K562 (cell line): ENCODE results near the gene RNASEH2A. TPM values are rescaled to one million over a fixed set of nuclear protein-coding genes. Genes with fewer than 3 reads are reported as not detected.

Experiments
- CBX2 ChIP-seq: fragments of 200-600 bp; sonication (generic); IDR thresholded peaks from one replicate; pipeline ENCODE4 v1.6.1; 2012; ENCODE audit warnings: mild to moderate bottlenecking, low read length, inconsistent platforms; ENCODE audit not compliant: insufficient read depth, poor library complexity, severe bottlenecking
- COPS2 ChIP-seq: fragments of 450-650 bp; conservative IDR thresholded peaks from 2 replicates; pipeline ENCODE4 v1.6.1; 2016; ENCODE audit warnings: mild to moderate bottlenecking, moderate library complexity
- ZEB2 ChIP-seq: fragments of 450-650 bp; IDR thresholded peaks from 2 replicates; pipeline ENCODE4 v1.6.1; 2016
- ZNF561 ChIP-seq: fragments of 450-650 bp; formaldehyde crosslinking; conservative IDR thresholded peaks from 2 replicates; pipeline ENCODE4 v1.4.0; 2020; ENCODE audit warnings: mild to moderate bottlenecking, moderate library complexity
- ZNF584 ChIP-seq: fragments of 200-800 bp; sonication (Bioruptor generic); IDR thresholded peaks from 2 replicates; pipeline ENCODE4 v1.6.1; 2016; ENCODE audit warnings: low read depth, mild to moderate bottlenecking, missing genetic modification characterization, missing compliant biosample characterization
- polyA plus RNA-seq, 8 experiments: library from polyadenylated mRNA; depleted of rRNA in 4 of 8; stranded (reverse) in 5 of 8; unstranded in 3 of 8; fragments of >200 nt; fragmentation: Nextera tagmentation in 2 of 8; fragmentation: Illumina TruSeq in 1 of 8; extraction: Ambion mirVana in 2 of 8; extraction: Trizol in 1 of 8; gene quantifications; 2 replicates each; pipeline versions ENCODE4 v1.2.1 to v1.2.3, GENCODE V29; 2011 to 2014; ENCODE audit warnings: inconsistent platforms in 1 of 8, missing spikeins in 1 of 8
- total RNA-seq, 7 experiments: library from RNA; depleted of rRNA in 6 of 7; stranded (reverse); fragments of >200 nt in 6 of 7; fragmentation: Illumina TruSeq in 2 of 7; extraction: Trizol in 2 of 7; gene quantifications; 2 replicates each; pipeline versions ENCODE4 v1.2.1 to v1.2.3, GENCODE V29; 2011 to 2021; ENCODE audit warnings: low replicate concordance in 1 of 7
- TF ChIP-seq, protein P1 (sequence below): sonication (generic); formaldehyde crosslinking; IDR thresholded peaks from 2 replicates; pipeline ENCODE4 v1.8.0; 2022; ENCODE audit warnings: mild to moderate bottlenecking, missing genetic modification reagents
- TF ChIP-seq, protein P2 (sequence below), 2 experiments: fragments of 450-650 bp in 1 of 2; sonication (generic) in 1 of 2; formaldehyde crosslinking in 1 of 2; IDR thresholded peaks in 1 of 2; conservative IDR thresholded peaks in 1 of 2; 2 replicates each; pipeline versions ENCODE4 v1.6.1 to v1.8.1; 2016 to 2023; ENCODE audit warnings: mild to moderate bottlenecking in 2 of 2, moderate library complexity in 2 of 2, inconsistent platforms in 1 of 2, missing genetic modification reagents in 1 of 2

The RNASEH2A gene
- total and polyA plus RNA-seq, 9 of the 15 experiments (the other 6 are each of a cell fraction or from before 2014, with no cell fraction given), result 22.3 to 78.0 (median 61.7) TPM

DNA sequence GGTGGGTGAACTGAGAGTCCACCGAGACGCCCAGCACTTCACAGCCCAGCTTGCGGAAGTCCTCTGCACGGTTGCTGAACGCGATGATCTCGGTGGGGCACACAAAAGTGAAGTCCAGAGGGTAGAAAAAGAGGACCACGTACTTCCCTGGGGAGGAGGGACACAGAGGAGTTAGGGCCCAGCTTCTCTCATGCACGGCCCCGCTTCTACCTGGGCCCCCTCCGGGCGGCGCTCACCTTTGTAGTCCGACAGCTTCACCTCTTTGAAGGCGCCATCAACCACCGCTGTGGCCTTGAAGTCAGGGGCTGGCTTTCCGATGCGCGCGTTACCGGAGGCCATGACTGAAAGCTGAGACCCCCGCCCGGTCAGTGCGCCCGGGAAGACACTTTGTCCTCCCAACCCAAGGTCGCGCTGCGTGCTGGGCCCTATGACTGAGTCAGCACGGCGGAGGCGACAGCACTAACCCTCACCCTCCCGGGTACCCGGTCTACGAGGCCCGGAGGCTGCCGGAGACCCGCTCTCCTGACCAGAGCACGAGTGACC lies 5.4 kb upstream of the RNASEH2A start (continued):
- TF ChIP-seq CBX2 (no peak), ZNF561 (no peak), COPS2 (no peak), ZEB2 (peak; percentile 23; the same call in 1 of the 2 replicates), ZNF584 (CRISPR knock-in tag) (no peak)
- TF ChIP-seq, protein P1, sequence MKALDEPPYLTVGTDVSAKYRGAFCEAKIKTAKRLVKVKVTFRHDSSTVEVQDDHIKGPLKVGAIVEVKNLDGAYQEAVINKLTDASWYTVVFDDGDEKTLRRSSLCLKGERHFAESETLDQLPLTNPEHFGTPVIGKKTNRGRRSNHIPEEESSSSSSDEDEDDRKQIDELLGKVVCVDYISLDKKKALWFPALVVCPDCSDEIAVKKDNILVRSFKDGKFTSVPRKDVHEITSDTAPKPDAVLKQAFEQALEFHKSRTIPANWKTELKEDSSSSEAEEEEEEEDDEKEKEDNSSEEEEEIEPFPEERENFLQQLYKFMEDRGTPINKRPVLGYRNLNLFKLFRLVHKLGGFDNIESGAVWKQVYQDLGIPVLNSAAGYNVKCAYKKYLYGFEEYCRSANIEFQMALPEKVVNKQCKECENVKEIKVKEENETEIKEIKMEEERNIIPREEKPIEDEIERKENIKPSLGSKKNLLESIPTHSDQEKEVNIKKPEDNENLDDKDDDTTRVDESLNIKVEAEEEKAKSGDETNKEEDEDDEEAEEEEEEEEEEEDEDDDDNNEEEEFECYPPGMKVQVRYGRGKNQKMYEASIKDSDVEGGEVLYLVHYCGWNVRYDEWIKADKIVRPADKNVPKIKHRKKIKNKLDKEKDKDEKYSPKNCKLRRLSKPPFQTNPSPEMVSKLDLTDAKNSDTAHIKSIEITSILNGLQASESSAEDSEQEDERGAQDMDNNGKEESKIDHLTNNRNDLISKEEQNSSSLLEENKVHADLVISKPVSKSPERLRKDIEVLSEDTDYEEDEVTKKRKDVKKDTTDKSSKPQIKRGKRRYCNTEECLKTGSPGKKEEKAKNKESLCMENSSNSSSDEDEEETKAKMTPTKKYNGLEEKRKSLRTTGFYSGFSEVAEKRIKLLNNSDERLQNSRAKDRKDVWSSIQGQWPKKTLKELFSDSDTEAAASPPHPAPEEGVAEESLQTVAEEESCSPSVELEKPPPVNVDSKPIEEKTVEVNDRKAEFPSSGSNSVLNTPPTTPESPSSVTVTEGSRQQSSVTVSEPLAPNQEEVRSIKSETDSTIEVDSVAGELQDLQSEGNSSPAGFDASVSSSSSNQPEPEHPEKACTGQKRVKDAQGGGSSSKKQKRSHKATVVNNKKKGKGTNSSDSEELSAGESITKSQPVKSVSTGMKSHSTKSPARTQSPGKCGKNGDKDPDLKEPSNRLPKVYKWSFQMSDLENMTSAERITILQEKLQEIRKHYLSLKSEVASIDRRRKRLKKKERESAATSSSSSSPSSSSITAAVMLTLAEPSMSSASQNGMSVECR (CRISPR knock-in tag), result peak; percentile 8; the same call in 1 of the 2 replicates
- TF ChIP-seq, protein P2, sequence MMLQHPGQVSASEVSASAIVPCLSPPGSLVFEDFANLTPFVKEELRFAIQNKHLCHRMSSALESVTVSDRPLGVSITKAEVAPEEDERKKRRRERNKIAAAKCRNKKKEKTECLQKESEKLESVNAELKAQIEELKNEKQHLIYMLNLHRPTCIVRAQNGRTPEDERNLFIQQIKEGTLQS (IDR thresholded peaks at IDR 0.05), result no peak
- TF ChIP-seq, protein P2 (CRISPR knock-in tag; conservative IDR thresholded peaks at IDR 0.05), result peak; percentile 43; the same call in 1 of the 2 replicates
